GM18519 (cell line): ENCODE data around the gene ATP6V0E2.
A peak's percentile ranks its signal among the peaks of the same experiment; 100 is the strongest.
"Not testable (repeated sequence)": the region's sequence is repeated elsewhere in the genome, so short reads cannot be mapped to it uniquely, and the experiment has no call there.

ENCODE experiments used
- ATAC-seq: cut with Tn5 transposase; IDR thresholded peaks from one replicate; pipeline ENCODE4 v1.9.1; 2021; ENCODE audit warnings: mild to moderate bottlenecking, moderate library complexity; ENCODE audit not compliant: unreplicated experiment, low FRiP score

Gene ATP6V0E2

GRCh38 chr7:149874644-149875028 lies 867 bp downstream of the ATP6V0E2 start:
- no peak for ATAC-seq

- ATAC-seq: no peak
Observed at GRCh38 chr7:149875396-149875795, 1.6 kb downstream of the ATP6V0E2 start.

- no peak for ATAC-seq
Observed at GRCh38 chr7:149877890-149878522, 4.2 kb downstream of the ATP6V0E2 start.

- ATAC-seq: no peak
Observed at GRCh38 chr7:149878523-149878921, 4.8 kb downstream of the ATP6V0E2 start.

GRCh38 chr7:149879271-149879743 lies 5.5 kb downstream of the ATP6V0E2 start:
- ATAC-seq: no peak

GRCh38 chr7:149879766-149880637 lies 6.2 kb downstream of the ATP6V0E2 start:
- no peak for ATAC-seq

- no peak for ATAC-seq
Observed at GRCh38 chr7:149880638-149881311, 7.0 kb downstream of the ATP6V0E2 start.

- ATAC-seq: no peak
Observed at GRCh38 chr7:149881328-149882247, 7.8 kb downstream of the ATP6V0E2 start.

GRCh38 chr7:149882248-149883047 lies 8.7 kb downstream of the ATP6V0E2 start:
- ATAC-seq: no peak

- no peak for ATAC-seq
Observed at GRCh38 chr7:149883048-149883438, 9.3 kb downstream of the ATP6V0E2 start.

- ATAC-seq: peak; percentile 80
Observed at GRCh38 chr7:149883452-149883861, 9.7 kb downstream of the ATP6V0E2 start.

GRCh38 chr7:149884016-149884415 lies 10.2 kb downstream of the ATP6V0E2 start:
- ATAC-seq: no peak

- ATAC-seq: no peak
Observed at GRCh38 chr7:149884541-149884940, 10.8 kb downstream of the ATP6V0E2 start.

- no peak for ATAC-seq
Observed at GRCh38 chr7:149885191-149886017, 11.6 kb downstream of the ATP6V0E2 start.

- no peak for ATAC-seq
Observed at GRCh38 chr7:149886018-149886415, 12.2 kb downstream of the ATP6V0E2 start.

GRCh38 chr7:149887311-149887710 lies 13.5 kb downstream of the ATP6V0E2 start:
- no peak for ATAC-seq

- ATAC-seq: not testable (repeated sequence)
Observed at GRCh38 chr7:149890715-149891114, 16.9 kb downstream of the ATP6V0E2 start.

GRCh38 chr7:149894957-149895356 lies 21.2 kb downstream of the ATP6V0E2 start:
- ATAC-seq: not testable (repeated sequence)
